Neural crest cell (in vitro differentiated cells): ENCODE measurements around the gene TDRD10. TPM values are rescaled to one million over a fixed set of nuclear protein-coding genes. Genes with fewer than 3 reads are reported as not detected.

Experiments used
- DNase-seq: peaks from one replicate; pipeline ENCODE4 v3.0.0; 2021; ENCODE audit warnings: low read depth, mixed read lengths, low spot score
- H3K27ac Mint-ChIP-seq: one replicate; pipeline ENCODE4 v1.8.0; 2021; ENCODE audit warnings: mild to moderate bottlenecking, mixed read lengths; ENCODE audit not compliant: unreplicated experiment
- H3K27me3 Mint-ChIP-seq: 2 replicates; pipeline ENCODE4 v1.8.0; 2021; ENCODE audit warnings: low read depth, mild to moderate bottlenecking, mixed read lengths
- H3K36me3 Mint-ChIP-seq: 2 replicates; pipeline ENCODE4 v1.8.0; 2021; ENCODE audit warnings: low read depth, mild to moderate bottlenecking, mixed read lengths
- H3K4me1 Mint-ChIP-seq: 2 replicates; pipeline ENCODE4 v1.8.0; 2021; ENCODE audit warnings: mixed read lengths
- H3K4me3 Mint-ChIP-seq: one replicate; pipeline ENCODE4 v1.8.0; 2021; ENCODE audit warnings: mild to moderate bottlenecking, mixed read lengths
- H3K9me3 Mint-ChIP-seq: 2 replicates; pipeline ENCODE4 v1.8.0; 2021; ENCODE audit warnings: mixed read lengths
- total RNA-seq: library from RNA; stranded (reverse); gene quantifications from 2 replicates; pipeline ENCODE4 v1.2.1, GENCODE V29; 2021
- TF ChIP-seq, protein P1 (sequence below): fragments of 200-600 bp; sonication (generic); conservative IDR thresholded peaks from 2 replicates; pipeline ENCODE4 v1.5.0; 2021; ENCODE audit warnings: antibody characterized with exemption, mild to moderate bottlenecking

TDRD10 gene
- total RNA-seq, 1 donor from 2014 or later, result not detected

DNA sequence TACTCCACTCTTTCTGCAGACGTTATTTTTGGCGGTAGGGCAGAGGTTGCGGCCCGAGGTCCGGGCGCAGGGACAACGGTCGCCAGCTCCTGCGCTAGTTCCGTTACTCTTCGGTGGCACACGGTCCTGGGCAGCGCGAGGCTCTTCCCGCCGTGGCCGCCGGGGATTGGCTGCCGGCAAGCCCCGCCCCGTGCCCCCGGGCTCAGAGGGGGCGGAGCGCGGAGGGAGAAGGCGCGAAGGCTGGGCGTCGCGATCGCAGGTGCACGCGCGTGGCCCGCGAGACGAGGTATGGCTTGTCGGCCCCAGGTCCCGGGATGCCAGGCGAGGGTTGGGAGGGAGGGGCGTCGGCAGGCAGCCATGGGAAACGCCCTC, 711 bp downstream of the TDRD10 start:
- H3K9me3 Mint-ChIP-seq, result no peaks in the 10 kb centered on the region
- no peak for DNase-seq
- no peak overlapping the region for H3K27ac Mint-ChIP-seq

DNA sequence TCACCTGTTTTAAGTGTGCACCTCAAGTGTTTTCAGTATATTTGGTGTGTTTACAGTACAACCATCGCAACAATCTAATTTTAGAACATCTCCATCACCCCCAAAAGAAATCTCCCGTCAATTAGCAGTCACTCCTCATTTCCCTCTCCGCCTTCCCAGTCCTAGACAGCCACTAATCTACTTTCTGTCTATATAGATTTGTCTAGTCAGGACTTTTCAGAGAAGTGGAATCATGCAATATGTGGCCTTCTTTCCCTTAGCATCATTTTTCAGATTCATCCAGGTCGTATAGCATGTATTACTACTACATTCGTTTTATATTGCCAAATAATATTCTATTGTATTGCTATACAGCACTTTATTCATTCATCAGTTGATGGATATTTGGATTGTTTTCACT, 1.9 kb downstream of the TDRD10 start:
- no peak for DNase-seq
- H3K27ac Mint-ChIP-seq, result no peak overlapping the region
- H3K9me3 Mint-ChIP-seq, result no peaks in the 10 kb centered on the region
- peak overlapping the region; percentile 50 for H3K4me3 Mint-ChIP-seq
- peaks cover 4% of the 10 kb centered on the region for H3K36me3 Mint-ChIP-seq
- TF ChIP-seq, protein P1, sequence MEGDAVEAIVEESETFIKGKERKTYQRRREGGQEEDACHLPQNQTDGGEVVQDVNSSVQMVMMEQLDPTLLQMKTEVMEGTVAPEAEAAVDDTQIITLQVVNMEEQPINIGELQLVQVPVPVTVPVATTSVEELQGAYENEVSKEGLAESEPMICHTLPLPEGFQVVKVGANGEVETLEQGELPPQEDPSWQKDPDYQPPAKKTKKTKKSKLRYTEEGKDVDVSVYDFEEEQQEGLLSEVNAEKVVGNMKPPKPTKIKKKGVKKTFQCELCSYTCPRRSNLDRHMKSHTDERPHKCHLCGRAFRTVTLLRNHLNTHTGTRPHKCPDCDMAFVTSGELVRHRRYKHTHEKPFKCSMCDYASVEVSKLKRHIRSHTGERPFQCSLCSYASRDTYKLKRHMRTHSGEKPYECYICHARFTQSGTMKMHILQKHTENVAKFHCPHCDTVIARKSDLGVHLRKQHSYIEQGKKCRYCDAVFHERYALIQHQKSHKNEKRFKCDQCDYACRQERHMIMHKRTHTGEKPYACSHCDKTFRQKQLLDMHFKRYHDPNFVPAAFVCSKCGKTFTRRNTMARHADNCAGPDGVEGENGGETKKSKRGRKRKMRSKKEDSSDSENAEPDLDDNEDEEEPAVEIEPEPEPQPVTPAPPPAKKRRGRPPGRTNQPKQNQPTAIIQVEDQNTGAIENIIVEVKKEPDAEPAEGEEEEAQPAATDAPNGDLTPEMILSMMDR, result no peak
- H3K4me1 Mint-ChIP-seq, result peaks cover 4% of the 10 kb centered on the region
- H3K27me3 Mint-ChIP-seq, result peaks cover 89% of the 10 kb centered on the region

More for the DNA sequence above, 711 bp downstream of the TDRD10 start:
- peaks cover 4% of the 10 kb centered on the region for H3K36me3 Mint-ChIP-seq
- no peak overlapping the region for H3K4me3 Mint-ChIP-seq
- peaks cover 4% of the 10 kb centered on the region for H3K4me1 Mint-ChIP-seq
- TF ChIP-seq, protein P1, result no peak
- peaks cover 84% of the 10 kb centered on the region for H3K27me3 Mint-ChIP-seq

DNA sequence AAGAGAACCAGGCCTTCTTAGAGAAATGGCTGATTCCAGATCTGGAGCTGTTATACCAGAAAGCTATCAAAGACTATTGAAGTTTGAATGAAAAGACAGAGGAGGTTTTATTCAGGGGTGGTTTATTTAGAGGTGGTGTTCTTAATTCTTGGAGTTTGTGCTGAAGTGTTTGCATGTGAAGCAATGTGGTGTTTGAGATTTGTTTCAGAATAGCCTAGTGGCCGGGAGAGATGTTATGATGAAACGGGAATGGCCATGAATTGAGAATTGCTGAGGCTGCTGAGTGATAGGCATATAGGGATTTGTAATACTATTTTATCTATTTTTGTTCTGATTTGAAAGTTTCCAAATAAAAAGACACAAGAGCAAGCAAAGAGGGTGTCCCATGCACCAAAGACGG, 10.7 kb downstream of the TDRD10 start:
- Mint-ChIP-seq H3K27me3 (peaks cover 27% of the 10 kb centered on the region), H3K4me1 (peaks cover 4% of the 10 kb centered on the region), H3K36me3 (no peaks in the 10 kb centered on the region), H3K4me3 (no peak overlapping the region), H3K27ac (no peak overlapping the region), H3K9me3 (no peaks in the 10 kb centered on the region)
- no peak for DNase-seq
- TF ChIP-seq, protein P1, result no peak

DNA sequence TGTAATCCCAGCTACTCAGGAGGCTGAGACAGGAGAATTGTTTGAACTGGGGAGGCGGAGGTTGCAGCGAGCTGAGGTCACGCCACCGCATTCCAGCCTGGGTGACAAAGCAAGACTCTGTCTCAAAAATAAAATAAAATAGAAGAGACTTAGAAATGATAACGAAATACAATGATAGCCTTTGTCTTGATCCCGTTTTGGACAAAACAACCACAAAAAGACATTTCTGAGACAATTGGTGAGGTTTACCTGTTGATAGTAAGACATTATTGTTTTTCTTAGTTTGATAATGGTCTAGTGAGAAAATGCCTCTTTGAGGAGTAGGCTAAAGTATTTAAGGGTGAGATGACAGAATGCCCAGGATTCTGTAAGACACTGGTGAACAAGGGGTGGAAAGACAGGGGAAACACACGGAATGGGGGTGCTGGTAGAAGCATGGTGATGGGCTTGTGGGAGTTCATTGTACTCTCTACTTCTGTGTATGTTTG, 12.1 kb downstream of the TDRD10 start:
- Mint-ChIP-seq H3K27me3 (peaks cover 17% of the 10 kb centered on the region), H3K27ac (peak overlapping the region; percentile 38), H3K36me3 (no peaks in the 10 kb centered on the region), H3K4me1 (peaks cover 4% of the 10 kb centered on the region), H3K9me3 (no peaks in the 10 kb centered on the region), H3K4me3 (no peak overlapping the region)
- TF ChIP-seq, protein P1, result no peak
- no peak for DNase-seq

DNA sequence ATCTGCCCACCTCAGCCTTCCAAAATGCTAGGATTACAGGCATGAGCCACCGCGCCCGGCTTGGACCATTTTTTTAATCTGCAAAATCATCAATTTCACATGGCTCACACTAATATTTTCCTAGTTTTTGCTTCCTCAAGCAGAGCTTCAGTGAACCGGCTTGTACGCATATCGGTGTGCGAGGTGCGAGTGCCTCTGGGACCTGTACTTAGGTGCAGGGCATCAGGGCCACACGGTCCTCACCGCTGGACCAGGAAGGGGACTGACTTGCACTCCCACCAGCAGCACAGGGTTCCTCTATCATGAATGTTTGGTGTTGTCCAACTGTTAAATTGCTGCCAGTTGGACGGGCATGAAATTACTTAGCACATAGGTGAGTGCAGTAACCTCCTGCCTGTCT, 15.6 kb downstream of the TDRD10 start:
- Mint-ChIP-seq H3K9me3 (no peaks in the 10 kb centered on the region), H3K4me1 (peaks cover 4% of the 10 kb centered on the region), H3K36me3 (no peaks in the 10 kb centered on the region), H3K27me3 (peaks cover 9% of the 10 kb centered on the region), H3K27ac (no peak overlapping the region), H3K4me3 (no peak overlapping the region)
- no peak for DNase-seq
- TF ChIP-seq, protein P1, result no peak

DNA sequence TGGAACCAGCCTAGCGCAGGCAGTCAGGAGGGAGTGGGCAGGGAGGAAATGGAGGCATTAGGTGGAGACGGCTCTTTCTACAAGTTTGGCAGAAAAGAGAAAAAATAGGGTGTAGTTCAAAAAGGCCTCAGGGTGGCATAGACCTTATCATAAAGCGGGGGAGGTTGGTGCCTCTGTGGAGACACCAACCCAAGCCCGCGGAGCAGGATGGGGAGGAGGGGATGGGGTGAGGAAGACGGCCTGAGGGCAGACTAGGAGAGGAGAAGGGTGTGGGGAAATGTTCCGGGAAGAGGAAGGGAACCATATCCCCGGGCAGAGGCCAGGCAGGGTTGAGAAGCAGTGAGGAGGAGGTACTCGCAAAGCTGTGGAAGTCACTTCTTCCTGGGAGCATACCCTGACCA, 17.6 kb downstream of the TDRD10 start:
- H3K36me3 Mint-ChIP-seq, result no peaks in the 10 kb centered on the region
- H3K4me1 Mint-ChIP-seq, result no peaks in the 10 kb centered on the region
- no peaks in the 10 kb centered on the region for H3K9me3 Mint-ChIP-seq
- TF ChIP-seq, protein P1, result no peak
- no peak overlapping the region for H3K4me3 Mint-ChIP-seq
- H3K27me3 Mint-ChIP-seq, result peaks cover 9% of the 10 kb centered on the region
- no peak for DNase-seq
- no peak overlapping the region for H3K27ac Mint-ChIP-seq
